Panc1 (cell line): ENCODE results near the gene MED8. TPM values are rescaled to one million over a fixed set of nuclear protein-coding genes. Genes with fewer than 3 reads are reported as not detected.

Experiments used
- ATAC-seq: fragments of 200-7000 bp; cut with Tn5 transposase; 2 replicates; pipeline ENCODE4 v1.9.1; 2020; ENCODE audit warnings: mild to moderate bottlenecking, moderate library complexity
- BruUV-seq: library from RNA; stranded (reverse); fragments of 400-500 nt; replicated peaks from 2 replicates; lab custom pipeline; 2021; lab: Mats Ljungman, UMichigan
- CTCF ChIA-PET: fragments of 300-600 bp; sonication (Branson Sonifier 250); formaldehyde crosslinking; loops from one replicate; lab custom pipeline; 2022; ENCODE audit warnings: antibody characterized with exemption; lab: Charles Lee
- POLR2A ChIA-PET: fragments of 300-600 bp; sonication (Branson Sonifier 250); formaldehyde crosslinking; loops from one replicate; lab custom pipeline; 2022; ENCODE audit warnings: antibody characterized with exemption; lab: Charles Lee
- DNase-seq: peaks from one replicate; pipeline ENCODE4 v3.0.0-alpha.2; 2010; ENCODE audit warnings: low read depth, low spot score
- H3K27ac ChIP-seq: 2 replicates; pipeline ENCODE4 v1.5.1; 2011; ENCODE audit warnings: mild to moderate bottlenecking, low read length, inconsistent platforms
- H3K27me3 ChIP-seq: fragments of 200-500 bp; sonication (Bioruptor generic); 2 replicates; pipeline ENCODE4 v1.6.0; 2014; ENCODE audit warnings: low read length, inconsistent platforms; ENCODE audit not compliant: control insufficient read depth, insufficient read depth
- H3K36me3 ChIP-seq: fragments of 200-500 bp; sonication (Bioruptor generic); 2 replicates; pipeline ENCODE4 v1.5.1; 2014; ENCODE audit warnings: inconsistent platforms, mild to moderate bottlenecking, low read length, moderate library complexity; ENCODE audit not compliant: control insufficient read depth, insufficient read depth
- H3K4me1 ChIP-seq: 2 replicates; pipeline ENCODE4 v1.5.1; 2011; ENCODE audit warnings: inconsistent platforms, mild to moderate bottlenecking, low read length, moderate library complexity; ENCODE audit not compliant: control insufficient read depth, insufficient read depth
- H3K4me3 ChIP-seq, 2 experiments: 2 replicates each; pipeline ENCODE4 v1.5.1; 2011 to 2012; ENCODE audit warnings: low read depth in 2 of 2, low read length in 2 of 2, mild to moderate bottlenecking in 2 of 2, inconsistent platforms in 1 of 2, moderate library complexity in 1 of 2
- H3K9me3 ChIP-seq: fragments of 200-500 bp; sonication (Bioruptor generic); 2 replicates; pipeline ENCODE4 v1.5.1; 2014; ENCODE audit warnings: low read depth, mild to moderate bottlenecking, inconsistent platforms, low read length, moderate library complexity; ENCODE audit not compliant: control insufficient read depth, insufficient read depth
- CTCF ChIP-seq: fragments of 450-650 bp; IDR thresholded peaks from 2 replicates; pipeline ENCODE4 v1.5.1; 2017; ENCODE audit warnings: mild to moderate bottlenecking
- POLR2AphosphoS5 ChIP-seq: IDR thresholded peaks from 2 replicates; pipeline ENCODE4 v1.6.1; 2012; ENCODE audit warnings: mild to moderate bottlenecking, low read depth, low read length, moderate library complexity
- SIN3A ChIP-seq: IDR thresholded peaks from 2 replicates; pipeline ENCODE4 v1.6.1; 2012; ENCODE audit warnings: low read depth, mild to moderate bottlenecking, low read length, moderate library complexity, borderline replicate concordance; ENCODE audit not compliant: insufficient read depth
- TCF7L2 ChIP-seq: IDR thresholded peaks from 2 replicates; pipeline ENCODE4 v1.6.1; 2011; ENCODE audit warnings: mild to moderate bottlenecking, low read depth, low read length, inconsistent platforms
- in situ Hi-C: cut with HindIII; loops from 2 replicates; pipeline ENCODE4 v1.10.0; 2016; ENCODE audit warnings: low sequenced_read_pairs, low pct_unique_long_range_greater_than_20kb
- intact Hi-C: fragments of 100-400 bp; cut with micrococcal nuclease; formaldehyde crosslinking; loops from one replicate; pipeline ENCODE4 v1.10.0; 2022; ENCODE audit not compliant: unreplicated experiment
- total RNA-seq: library from RNA; stranded (reverse); gene quantifications from one replicate; pipeline ENCODE4 v1.2.1, GENCODE V29; 2021; ENCODE audit not compliant: unreplicated experiment
- TF ChIP-seq, protein P1 (sequence below), 2 experiments: IDR thresholded peaks; 2 replicates each; pipeline ENCODE4 v1.6.1; 2011 to 2012; ENCODE audit warnings: low read depth in 2 of 2, control low read depth in 1 of 2, low read length in 1 of 2, mild to moderate bottlenecking in 1 of 2, moderate library complexity in 1 of 2; ENCODE audit not compliant: insufficient read depth in 1 of 2

Gene MED8
- total RNA-seq, 1 experiment from 2014 or later = 50.8 TPM

GRCh38 chr1:43340559-43340958, 49.0 kb downstream of the MED8 start:
- Histone ChIP-seq H3K36me3 (no peaks in the 10 kb centered on the region), H3K4me1 (no peaks in the 10 kb centered on the region), H3K9me3 (no peaks in the 10 kb centered on the region), H3K27me3 (no peaks in the 10 kb centered on the region), H3K27ac (no peak overlapping the region), H3K4me3 (no peak overlapping the region)
- ATAC-seq (no peak), DNase-seq (no peak)
- ChIA-PET CTCF (no interaction called here), POLR2A (no interaction called here)
- intact Hi-C loops = no loop called here
- TF ChIP-seq POLR2AphosphoS5 (no peak), TCF7L2 (no peak), SIN3A (no peak), CTCF (no peak)
- in situ Hi-C loops = no loop called here
- no TSS peak for BruUV-seq

DNA sequence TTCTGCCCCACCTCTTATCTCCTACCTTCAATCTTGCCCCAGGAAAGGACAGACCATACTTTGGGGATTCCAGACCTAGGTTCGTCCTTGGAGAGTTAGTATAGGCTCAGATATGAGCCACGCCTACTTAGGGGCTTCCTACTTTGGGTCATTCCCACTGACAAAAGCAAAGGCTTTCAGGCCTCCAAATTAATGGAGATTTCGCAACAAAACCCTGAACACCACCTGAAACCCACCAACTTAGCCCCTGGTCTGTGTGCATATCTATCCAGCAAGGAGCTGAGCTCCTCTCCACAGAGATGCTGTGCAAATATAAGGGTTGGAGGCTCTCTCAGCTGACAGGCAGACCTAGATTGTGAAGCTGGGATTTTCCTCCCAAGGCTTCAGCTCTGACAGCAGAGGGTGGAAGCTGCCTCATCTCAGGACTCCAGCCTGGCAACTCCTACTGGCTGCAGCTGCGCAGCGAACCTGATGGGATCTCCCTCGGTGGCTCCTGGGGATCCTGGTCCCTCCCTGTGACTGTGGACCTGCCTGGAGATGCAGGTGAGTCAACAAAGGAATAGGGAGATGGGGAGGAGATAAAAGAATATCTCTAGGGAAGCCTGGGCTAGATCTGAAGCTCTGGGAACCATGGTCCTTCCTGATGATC, 49.9 kb downstream of the MED8 start:
- intact Hi-C loops (no loop called here), in situ Hi-C loops (no loop called here)
- no TSS peak for BruUV-seq
- Histone ChIP-seq H3K27me3 (no peaks in the 10 kb centered on the region), H3K4me1 (no peaks in the 10 kb centered on the region), H3K36me3 (no peaks in the 10 kb centered on the region), H3K27ac (no peak overlapping the region), H3K9me3 (no peaks in the 10 kb centered on the region), H3K4me3 (no peak overlapping the region)
- DNase-seq (no peak), ATAC-seq (no peak)
- ChIA-PET POLR2A (interaction anchor here (1.1 kb wide), 1 partner anchor 10 kb away, joined by 3 read pairs; no protein-coding TSS in a partner anchor), CTCF (no interaction called here)
- TF ChIP-seq TCF7L2 (no peak), CTCF (no peak), SIN3A (no peak), POLR2AphosphoS5 (no peak)
- TF ChIP-seq, protein P1, sequence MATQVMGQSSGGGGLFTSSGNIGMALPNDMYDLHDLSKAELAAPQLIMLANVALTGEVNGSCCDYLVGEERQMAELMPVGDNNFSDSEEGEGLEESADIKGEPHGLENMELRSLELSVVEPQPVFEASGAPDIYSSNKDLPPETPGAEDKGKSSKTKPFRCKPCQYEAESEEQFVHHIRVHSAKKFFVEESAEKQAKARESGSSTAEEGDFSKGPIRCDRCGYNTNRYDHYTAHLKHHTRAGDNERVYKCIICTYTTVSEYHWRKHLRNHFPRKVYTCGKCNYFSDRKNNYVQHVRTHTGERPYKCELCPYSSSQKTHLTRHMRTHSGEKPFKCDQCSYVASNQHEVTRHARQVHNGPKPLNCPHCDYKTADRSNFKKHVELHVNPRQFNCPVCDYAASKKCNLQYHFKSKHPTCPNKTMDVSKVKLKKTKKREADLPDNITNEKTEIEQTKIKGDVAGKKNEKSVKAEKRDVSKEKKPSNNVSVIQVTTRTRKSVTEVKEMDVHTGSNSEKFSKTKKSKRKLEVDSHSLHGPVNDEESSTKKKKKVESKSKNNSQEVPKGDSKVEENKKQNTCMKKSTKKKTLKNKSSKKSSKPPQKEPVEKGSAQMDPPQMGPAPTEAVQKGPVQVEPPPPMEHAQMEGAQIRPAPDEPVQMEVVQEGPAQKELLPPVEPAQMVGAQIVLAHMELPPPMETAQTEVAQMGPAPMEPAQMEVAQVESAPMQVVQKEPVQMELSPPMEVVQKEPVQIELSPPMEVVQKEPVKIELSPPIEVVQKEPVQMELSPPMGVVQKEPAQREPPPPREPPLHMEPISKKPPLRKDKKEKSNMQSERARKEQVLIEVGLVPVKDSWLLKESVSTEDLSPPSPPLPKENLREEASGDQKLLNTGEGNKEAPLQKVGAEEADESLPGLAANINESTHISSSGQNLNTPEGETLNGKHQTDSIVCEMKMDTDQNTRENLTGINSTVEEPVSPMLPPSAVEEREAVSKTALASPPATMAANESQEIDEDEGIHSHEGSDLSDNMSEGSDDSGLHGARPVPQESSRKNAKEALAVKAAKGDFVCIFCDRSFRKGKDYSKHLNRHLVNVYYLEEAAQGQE (IDR thresholded peaks at IDR 0.05; ENCODE audit: insufficient read depth in 1 of 2, low read depth in 2 of 2, low read length in 1 of 2) = no peak
